A172 (cell line): ENCODE measurements around the gene CDHR2. TPM values are rescaled to one million over a fixed set of nuclear protein-coding genes. Genes with fewer than 3 reads are reported as not detected.
A peak's percentile ranks its signal among the peaks of the same experiment; 100 is the strongest.

Source experiments
- DNase-seq: peaks from one replicate; pipeline ENCODE4 v3.0.0-alpha.2; 2015; ENCODE audit warnings: low spot score
- total RNA-seq: library from RNA; depleted of rRNA; stranded (reverse); fragments of >200 nt; shearing (Covaris generic); gene quantifications from 2 replicates; pipeline ENCODE4 v1.2.3, GENCODE V29; 2014

The CDHR2 gene
- total RNA-seq, 1 experiment from 2014 or later: not detected

DNA sequence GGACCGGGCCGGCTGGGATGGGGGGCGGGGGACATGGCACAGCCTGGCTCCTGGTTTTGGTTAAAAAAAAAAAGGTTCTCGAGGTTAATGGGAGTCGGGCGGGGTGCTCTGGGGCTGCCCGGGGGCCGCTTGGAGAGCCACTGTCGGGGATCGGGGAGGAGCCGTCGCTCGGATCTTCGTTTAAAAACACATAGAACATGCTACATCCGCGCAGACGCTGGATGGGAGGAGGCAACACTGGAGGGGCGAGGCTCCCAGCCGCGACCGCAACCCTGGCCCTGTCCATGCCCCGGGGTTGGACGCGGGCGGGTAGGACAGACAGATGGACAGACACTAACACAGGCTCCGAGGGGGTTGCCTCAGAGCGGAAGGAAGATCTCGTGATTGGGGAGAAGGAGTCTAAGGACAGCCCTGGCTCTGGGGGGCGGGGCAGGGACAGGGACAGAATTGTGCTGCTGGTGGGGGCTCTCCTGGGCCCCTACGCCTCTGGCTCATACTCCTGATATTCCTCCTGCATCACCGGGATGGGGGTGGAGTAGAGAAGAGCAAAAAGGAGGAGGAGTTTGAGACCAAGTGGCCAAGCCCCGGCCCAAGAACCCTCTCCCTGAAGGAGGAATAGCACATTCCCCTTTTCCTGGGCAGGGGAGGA lies 71.3 kb downstream of the CDHR2 start:
- no peak for DNase-seq

DNA sequence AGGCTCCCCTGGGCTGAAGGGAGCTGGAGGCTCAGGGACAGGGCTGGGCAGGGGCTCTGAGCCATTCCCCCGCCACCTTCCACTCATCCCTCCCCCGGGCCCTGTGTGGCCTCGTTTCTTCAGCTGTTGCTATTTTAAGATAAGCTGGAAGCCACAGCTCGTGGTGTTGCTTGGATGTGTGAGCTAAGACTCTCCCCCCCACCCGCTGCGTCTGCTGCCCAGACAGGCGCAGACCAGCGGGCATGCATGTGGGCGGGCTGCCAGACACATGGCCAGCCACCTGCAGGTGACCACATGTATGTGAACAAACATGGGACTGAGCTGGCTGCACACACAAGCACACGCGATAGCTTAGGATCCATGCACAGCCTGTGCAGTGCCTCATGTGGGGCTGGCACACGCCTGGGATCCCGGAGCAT lies 72.5 kb downstream of the CDHR2 start:
- DNase-seq: peak; percentile 46

DNA sequence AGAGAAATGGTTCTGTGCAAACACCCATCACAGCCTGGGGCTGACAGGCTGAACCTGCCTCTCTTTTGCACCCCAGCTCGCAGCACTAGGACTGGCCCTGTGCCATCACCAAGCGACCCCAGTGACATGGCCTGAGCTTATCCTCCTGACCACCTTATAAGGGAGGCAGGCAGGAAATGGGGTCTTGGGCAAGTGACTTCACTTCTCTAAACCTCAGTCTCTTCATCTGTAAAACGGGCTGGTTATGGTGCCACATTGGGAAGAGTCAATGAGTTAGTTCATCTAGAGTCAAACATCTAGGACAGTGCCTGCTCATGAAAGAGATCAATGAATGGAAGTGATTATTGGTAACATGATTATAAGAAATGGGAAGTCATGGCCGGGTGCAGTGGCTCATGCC lies 75.0 kb downstream of the CDHR2 start:
- DNase-seq: no peak

DNA sequence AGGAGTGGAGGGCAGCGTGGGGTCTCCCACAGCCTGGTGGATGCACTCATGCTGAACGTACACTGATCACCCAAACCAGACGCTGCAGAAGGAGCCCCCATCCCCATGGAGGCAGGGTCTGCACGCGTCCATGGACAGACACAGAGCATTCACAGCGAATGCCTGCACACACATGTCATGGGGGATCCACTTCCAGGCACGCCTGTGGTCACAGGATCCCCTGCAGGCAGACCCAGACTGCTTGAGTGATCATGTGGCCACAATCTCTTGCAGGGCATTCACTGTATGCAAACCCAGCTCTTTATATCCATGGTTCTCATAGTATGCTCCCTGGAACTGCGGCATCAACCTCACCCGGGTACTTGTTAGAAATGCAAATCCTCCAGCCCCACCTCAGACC lies 75.8 kb downstream of the CDHR2 start:
- DNase-seq: no peak

DNA sequence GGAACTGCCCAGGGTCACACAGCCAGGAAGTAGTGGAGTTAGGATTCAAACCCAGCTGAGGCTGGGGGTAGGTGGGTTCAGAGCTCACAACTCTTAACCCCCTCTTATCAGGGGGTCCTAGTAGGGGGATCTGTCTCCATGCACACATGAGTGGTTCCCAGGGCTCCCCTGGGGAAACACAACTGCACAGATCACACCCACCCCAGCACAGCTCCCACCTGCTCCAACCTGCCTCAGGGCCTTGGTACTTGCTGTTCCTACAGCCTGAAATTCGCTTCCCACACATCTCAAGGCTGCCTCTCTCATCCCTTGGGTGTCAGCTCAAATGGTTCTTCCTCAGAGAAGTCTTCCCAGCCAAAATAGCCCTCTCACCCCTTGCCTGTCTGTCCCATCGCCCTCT lies 76.4 kb downstream of the CDHR2 start:
- no peak for DNase-seq

DNA sequence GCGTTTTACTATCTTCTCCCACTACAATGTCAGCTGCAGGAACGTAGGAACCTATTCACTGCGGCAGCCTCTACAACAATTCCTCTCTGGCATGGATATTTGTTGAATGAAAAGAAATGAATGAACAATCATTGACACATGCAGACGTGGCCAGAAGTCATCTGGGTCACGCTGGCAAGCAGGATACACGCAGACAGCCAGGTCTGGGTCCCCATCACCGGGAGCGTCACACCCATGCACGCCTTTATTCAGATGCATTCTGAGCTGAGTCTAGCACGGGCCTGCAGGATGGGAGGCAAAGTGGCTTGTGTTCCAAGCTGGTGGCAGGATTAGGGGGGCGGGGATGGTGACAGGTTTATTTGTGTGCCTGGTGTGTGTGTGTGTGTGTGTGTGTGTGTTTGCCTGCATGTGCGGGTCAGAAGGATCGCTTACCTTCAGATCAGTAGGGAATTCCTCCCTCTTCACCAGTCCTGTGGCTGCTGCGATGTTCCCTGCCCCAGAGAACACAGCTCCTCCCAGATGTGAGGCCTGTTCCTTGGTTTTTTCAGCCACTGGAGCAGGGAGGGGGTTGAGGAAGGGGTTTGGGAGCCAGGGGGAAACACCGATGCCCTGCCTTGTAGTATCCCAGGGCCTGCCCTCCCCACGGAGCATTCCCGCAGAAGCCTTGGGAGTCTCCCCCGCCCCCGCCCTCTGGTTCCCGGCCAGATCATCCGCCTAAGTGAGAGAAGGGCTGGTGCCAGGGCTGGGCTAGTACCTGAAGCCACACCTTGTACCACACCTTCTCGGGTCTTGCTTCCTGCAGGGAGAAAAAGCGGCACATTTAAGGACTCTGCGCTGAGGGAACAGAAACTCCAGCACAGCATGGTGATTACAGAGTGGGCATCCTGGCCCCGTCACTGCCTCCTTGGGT lies 77.1 kb downstream of the CDHR2 start:
- DNase-seq: no peak

DNA sequence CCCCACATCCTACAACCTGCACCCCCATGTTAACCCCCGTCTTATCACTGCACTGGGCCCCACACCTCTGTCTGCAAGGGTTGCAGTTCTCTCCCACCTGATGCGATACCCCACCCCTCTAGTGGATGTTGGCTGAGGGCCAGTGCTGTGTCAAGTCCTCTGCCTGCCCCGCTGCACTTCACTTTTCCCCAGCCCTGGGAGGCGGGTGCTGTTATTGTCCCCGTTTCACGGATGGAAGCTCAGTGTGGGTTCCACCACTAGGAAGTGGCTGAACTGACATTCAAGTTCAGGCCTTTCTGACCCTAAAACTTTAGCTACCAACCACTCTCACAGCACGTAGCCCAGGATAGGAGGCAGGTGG lies 77.7 kb downstream of the CDHR2 start:
- DNase-seq: no peak

DNA sequence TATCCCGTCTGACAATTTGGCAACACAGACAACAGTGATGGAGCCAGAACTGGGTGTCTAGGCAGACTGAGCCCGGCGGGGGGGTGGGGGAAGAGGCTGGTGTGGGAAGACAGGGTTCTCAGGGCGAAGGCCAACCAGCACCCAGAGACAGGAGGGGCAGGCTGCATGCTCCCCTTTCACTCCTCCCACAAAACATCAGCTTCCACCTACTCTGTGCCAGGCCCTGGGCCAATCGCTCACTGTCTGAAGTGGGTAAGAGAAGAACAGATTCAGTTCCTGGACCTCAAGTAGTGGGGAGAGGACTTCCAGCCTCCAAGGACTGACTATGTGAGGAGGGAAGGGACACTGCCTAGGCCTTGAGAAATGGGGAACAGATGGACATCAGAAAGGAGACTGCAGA lies 78.4 kb downstream of the CDHR2 start:
- no peak for DNase-seq

DNA sequence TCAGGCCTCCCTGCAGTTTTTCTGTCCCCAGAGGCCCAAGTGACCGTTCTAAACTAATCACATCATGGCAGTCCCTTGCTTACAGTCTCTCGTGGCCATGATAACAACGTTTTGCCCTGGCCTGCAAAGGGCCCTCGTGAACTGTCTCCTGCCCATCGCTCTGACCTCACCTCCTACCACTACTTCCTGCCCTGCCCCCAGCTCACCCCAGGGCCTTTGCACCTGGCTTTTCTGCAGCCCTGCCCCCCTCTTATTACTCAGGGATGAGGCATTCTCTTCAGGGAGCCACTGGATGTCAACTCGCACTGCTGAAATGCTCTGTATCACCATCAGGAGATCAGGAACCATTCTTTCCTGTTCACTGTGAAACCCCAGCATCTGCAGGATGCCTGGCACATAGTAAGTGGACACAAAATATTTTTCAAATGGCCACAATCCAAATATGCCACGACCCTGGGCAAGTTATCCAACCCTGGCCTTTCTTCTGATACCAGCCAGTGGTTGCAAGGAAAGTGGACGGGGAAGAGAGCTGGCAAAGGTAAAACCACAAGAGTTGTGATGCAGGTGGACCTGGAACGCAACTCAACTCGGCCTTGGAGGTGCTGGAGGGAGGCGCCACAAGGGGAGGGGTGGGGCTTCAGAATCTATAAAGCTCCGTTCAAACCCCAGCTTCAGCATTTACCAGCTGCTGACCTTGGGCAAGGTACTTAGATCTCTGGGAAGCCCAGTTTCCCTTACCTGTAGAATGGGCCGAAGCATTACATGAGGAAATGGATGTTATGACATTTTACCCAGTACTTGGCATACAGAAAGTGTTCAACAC lies 79.5 kb downstream of the CDHR2 start:
- no peak for DNase-seq

DNA sequence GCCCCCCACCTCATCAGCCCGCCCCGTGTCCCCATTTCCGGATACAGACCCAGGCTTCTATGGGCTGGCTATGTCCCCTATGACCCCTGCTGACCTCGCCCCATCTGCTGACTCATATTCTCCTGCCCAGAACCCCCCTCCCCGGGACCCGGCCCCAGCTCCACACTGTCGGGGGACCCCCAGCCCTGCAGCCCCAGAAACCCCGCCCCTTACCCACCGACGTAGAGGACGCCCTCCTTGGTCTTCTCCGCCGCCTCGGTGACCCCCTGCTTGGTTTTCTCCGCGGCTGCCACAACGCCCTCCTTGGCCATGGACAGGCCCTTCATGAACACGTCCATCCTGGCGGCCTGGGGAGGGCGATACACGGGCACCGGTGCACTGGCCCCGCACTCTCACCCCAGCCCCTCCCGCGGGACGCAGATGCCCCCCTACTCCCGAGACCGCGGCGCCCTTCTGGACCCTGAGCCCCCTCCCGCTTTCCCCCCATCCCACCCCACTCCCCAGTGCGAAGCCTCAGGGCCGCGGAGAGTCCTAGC lies 80.2 kb downstream of the CDHR2 start:
- DNase-seq: no peak

DNA sequence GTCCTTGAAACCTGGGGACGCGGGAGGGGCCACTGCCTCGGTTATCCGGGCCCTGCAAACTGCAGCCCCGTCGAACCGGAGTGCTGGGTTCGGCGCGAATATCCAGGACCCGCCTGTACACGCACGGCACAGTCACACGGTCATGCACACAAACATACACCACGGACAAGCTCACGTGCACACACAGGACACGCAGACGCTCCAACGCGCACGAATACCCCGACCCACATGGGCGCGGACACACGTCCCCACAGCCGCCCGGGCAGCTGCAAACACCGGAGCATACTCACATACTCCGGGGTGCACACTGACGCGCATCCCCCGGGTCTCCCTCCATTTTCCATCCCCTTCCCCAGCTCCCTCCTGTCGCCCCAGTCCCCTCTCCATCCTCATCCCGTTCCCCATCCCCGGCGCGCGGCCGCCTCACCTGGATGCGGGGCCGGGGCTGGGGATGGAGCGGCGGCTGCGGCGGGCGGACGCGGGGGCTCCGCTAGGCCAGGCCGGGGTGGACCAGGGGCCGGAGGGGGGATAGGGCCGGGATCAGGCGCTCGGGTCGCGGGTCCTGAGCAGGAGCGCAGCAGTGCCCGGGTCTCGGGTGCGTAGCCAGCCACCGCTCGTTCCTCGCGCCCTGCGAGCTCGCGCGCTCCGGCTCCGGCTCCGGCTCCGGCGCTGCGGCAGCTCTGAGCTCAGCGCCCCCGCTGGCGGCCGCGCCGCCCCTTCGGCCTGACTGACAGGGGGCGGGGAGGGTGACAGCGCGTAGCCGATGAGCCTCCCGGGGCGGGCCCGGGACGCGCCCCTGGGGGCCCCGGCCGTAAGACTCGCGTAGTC lies 80.9 kb downstream of the CDHR2 start, which contains the start of the genes EIF4E1B and SNCB:
Gene EIF4E1B, plus strand, starts transcription at position 823 of the 828 bp plus-strand sequence. CDS start 12,113 bp downstream, outside the sequence.
Gene SNCB, minus strand, starts transcription at position 682 of the 828 bp plus-strand sequence. CDS start 880 bp downstream, outside the sequence.
- DNase-seq: no peak

DNA sequence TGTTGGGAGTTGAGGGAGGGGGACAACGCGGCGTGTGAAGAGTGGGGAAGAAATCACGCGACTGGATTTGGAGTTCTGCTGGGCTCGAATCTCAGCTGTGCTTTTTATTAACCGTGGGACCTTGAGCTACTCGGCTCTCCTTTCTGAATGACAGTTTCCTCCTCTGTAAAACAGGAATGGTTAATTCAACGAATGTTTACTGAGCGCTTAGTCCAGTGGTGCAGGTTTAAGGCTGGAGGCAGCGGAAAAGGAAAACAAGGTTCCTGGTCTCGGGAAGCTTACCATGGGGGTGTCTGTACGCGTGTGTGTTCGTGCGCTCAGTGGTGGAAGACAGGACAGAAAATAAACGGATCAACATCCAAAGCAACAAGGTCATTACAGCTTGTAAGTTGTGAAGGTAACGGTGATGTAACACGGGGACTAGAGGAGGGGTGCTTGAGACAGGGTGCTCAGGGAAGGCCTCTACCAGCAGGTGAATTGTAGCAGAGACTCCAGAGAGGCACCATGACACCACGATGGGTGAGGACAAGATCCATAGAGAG lies 81.6 kb downstream of the CDHR2 start:
- no peak for DNase-seq

DNA sequence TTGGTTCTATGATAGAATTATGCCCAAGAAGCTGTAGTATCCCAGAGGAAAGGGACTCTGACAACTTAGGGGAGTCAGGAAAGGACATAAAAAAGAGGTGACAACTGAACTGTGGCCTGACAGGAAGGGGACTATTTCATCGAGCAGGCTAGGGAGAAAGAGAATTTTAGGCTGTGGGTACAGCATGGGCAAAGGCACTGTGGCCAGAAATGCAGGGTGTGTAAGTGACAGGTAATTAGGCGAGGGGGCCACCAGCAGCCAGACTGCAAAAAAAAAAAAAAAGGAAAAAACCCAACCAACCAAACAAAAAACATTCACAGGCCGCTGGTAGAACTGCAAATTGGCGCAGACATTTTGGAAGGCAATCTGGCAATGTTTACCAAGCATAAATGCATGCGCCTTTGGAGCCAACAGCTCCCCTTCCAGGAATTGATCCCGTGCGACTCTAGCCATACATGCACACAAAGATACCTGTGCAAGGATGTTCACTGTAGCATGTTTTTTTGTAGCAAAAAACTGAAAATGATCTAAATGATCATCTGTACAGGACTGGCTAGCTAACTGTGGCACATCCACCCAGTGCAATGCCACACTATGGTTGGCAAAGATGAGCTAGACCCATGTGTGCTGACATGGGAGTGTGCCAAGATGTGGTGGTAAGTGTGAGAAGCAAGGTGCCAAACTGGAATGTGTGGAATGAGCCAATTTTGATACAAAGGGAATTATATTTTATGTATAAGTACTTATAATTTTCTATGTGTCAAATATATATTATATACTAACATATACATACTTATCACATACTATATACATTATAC lies 82.5 kb downstream of the CDHR2 start:
- no peak for DNase-seq

DNA sequence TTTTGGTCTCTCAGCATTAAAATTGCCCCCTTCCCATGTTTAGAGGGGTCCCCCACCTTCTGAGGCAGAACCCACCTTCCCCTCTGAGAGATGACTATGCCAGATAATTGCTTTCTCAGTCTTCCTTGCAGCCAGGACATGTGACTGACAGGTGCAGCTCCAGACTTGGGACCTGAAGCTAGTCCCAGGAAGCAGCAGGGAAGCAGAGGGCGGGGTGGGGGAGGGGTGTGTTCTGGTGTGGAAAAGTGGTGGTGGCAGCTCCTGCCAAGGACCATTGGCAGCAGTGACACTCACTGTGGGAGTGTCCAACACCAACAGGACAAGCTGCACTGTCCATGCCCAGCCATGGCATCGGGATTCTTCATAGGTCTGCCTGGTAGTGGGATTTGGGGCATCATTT lies 83.6 kb downstream of the CDHR2 start:
- no peak for DNase-seq

DNA sequence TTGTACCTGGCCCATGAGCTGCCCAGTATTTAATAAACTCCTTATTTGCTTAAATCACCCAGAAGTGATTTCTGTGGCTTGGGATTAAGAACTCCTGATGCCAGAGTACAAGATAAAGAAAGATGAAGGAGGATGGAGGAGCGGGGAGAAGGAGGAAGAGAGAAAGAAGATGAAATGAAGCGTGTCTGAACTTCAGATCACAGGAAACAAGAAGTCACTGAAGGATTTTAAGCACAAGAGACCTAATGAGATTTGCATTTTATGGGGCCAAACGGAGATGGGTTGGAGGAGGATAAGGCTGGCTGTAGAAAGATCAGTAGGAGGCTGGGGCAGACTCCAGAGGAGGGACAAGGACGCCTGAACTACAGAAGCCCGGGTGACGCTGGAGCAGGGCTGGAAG lies 84.5 kb downstream of the CDHR2 start:
- DNase-seq: no peak

DNA sequence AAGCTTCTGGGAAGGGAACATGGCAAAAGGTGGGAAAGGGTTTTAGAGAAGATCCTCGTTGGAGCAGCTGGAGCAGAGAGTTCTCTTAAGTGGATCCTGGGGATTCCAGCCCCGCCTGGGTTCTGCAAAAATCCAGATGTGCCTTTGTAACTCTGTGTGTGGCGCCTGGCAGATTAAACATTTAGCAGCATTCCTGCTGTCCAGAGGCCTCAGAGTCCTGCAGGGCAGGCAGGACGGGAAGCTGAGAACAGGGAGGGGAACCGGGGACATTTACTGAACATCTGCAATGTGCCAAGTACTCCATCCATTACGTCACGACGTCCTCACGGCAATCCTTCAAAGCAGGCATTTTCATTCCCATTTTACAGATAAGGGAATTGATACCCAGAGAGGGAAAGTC lies 87.3 kb downstream of the CDHR2 start:
- DNase-seq: no peak

DNA sequence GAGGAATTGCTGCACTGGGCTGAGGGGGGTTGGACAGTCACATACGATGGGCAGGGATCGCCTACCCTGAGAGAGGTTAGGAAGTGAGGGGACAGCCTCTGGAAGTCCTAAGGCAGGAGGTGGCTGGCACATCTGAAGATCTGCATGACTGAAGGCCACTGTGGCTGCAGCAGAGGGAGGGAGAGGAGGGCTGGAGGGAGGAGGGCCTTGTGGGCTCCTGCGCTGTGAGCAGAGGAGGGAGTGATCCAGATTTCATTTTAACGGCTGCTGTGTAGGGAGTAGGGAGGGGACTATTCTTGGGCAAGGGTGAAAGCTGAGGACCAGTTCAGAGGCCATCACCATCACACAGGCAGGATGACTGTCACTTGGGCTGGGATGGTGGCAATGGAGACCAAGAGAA lies 88.4 kb downstream of the CDHR2 start:
- DNase-seq: no peak

DNA sequence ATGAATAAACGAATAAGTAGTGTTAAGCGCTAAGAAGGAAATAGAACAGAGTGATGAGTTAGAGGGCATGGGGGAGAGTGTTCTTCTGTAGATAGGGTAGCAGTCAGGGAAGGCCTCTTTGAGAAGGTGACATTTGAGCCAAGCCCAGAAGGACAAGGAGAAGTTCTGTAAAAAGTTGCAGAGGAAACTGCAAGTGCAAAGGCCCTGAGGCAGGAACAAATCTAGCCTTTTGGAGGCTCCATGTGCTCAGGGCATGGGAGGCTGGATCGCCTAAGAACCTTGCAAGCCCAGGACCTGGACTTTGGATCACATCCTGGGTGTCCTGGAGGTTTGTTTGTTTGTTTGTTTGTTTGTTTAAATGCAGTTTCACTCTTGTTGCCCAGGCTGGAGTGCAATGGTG lies 89.3 kb downstream of the CDHR2 start:
- no peak for DNase-seq

DNA sequence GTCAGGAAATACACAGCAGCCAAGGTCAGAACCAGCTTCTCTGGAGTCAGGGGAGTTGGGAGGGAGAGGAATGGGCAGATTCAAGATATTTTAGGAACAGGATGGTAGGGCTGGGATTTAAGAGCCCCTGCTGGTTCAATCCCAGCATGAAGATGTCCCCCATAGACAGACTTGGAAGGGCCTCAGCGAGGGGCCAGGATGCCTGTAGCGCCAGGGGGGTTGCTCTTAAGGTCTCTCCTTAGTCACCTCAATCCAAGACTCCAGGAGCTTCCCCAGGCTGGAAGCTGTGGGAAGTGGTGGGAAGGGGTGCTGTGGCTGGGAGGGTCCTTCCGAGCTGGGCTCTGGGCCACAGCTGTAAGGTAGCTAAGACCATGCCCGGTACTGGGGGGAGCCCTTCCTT lies 90.1 kb downstream of the CDHR2 start:
- DNase-seq: no peak

DNA sequence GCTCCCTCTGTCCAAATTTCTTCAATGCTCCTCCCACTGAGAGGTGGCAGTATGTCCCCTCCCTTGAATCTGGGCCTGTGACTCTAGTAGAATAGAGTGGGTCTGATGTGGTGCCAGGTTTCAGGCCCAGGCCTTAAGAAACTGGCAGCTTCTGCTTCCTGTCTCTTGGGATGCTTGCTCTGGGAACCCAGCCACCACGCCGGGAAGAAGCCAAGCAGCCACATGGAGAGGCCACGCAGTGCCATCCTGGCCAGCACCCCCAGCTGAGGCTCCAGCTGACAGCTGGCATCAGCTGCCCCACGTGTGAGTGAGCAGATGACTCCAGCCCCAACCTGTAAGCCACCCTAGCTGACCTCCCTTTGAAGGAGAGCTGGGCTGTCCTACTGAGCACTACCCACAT lies 90.8 kb downstream of the CDHR2 start:
- DNase-seq: peak; percentile 41
